Keratinocyte (primary cell): Measurements from ENCODE around the gene RNASEH1. TPM values are rescaled to one million over a fixed set of nuclear protein-coding genes. Genes with fewer than 3 reads are reported as not detected.

Experiments
- DNase-seq: peaks from one replicate; pipeline ENCODE4 v3.0.0-alpha.2; 2011; ENCODE audit warnings: low read depth, missing footprints, low spot score
- FAIRE-seq: peaks from 2 replicates; lab custom pipeline; 2011; peaks lifted over from hg19 to GRCh38; lab: Jason Lieb, UNC
- H2AFZ ChIP-seq: 2 replicates; pipeline ENCODE4 v1.6.0; 2012; ENCODE audit warnings: low read length, control low read depth, inconsistent platforms; ENCODE audit not compliant: control insufficient read depth
- H3K27ac ChIP-seq: 2 replicates; pipeline ENCODE4 v1.5.1; 2011; ENCODE audit warnings: low read length; ENCODE audit not compliant: control insufficient read depth, insufficient read depth
- H3K27me3 ChIP-seq: 3 replicates; pipeline ENCODE4 v1.6.0; 2011; ENCODE audit warnings: low read length; ENCODE audit not compliant: control insufficient read depth, insufficient read depth; ENCODE audit errors: extremely low read depth
- H3K36me3 ChIP-seq, 2 experiments: 2 replicates in 1 of 2; 3 replicates in 1 of 2; pipeline ENCODE4 v1.5.1; 2011; ENCODE audit warnings: low read length in 2 of 2, mild to moderate bottlenecking in 1 of 2; ENCODE audit not compliant: control insufficient read depth in 2 of 2, insufficient read depth in 2 of 2; ENCODE audit errors: extremely low read depth in 1 of 2
- H3K4me1 ChIP-seq: 3 replicates; pipeline ENCODE4 v1.5.1; 2011; ENCODE audit warnings: low read length; ENCODE audit not compliant: control insufficient read depth, insufficient read depth; ENCODE audit errors: extremely low read depth
- H3K4me2 ChIP-seq: 3 replicates; pipeline ENCODE4 v1.6.0; 2011; ENCODE audit warnings: low read depth, low read length; ENCODE audit not compliant: control insufficient read depth, insufficient read depth; ENCODE audit errors: extremely low read depth
- H3K4me3 ChIP-seq, 3 experiments: fragments of 200-600 bp in 1 of 3; sonication (generic) in 1 of 3; 2 replicates in 2 of 3; 3 replicates in 1 of 3; pipeline ENCODE4 v1.5.1; 2011 to 2016; ENCODE audit warnings: low read length in 3 of 3, mild to moderate bottlenecking in 3 of 3, control low read depth in 2 of 3, inconsistent platforms in 1 of 3, low read depth in 1 of 3, mixed read lengths in 1 of 3, mixed run types in 1 of 3, moderate library complexity in 1 of 3; ENCODE audit not compliant: control insufficient read depth in 2 of 3, insufficient read depth in 2 of 3; ENCODE audit errors: extremely low read depth in 1 of 3
- H3K79me2 ChIP-seq: 2 replicates; pipeline ENCODE4 v1.6.0; 2012; ENCODE audit warnings: low read length; ENCODE audit not compliant: control insufficient read depth, insufficient read depth
- H3K9ac ChIP-seq: 3 replicates; pipeline ENCODE4 v1.6.0; 2011; ENCODE audit warnings: low read length; ENCODE audit not compliant: control insufficient read depth, insufficient read depth; ENCODE audit errors: extremely low read depth
- H3K9me1 ChIP-seq: 3 replicates; pipeline ENCODE4 v1.6.0; 2011; ENCODE audit warnings: low read length; ENCODE audit not compliant: control insufficient read depth, insufficient read depth; ENCODE audit errors: extremely low read depth
- H3K9me3 ChIP-seq: 2 replicates; pipeline ENCODE4 v1.5.1; 2012; ENCODE audit warnings: low read depth, low read length; ENCODE audit not compliant: control insufficient read depth
- H4K20me1 ChIP-seq: 3 replicates; pipeline ENCODE4 v1.6.0; 2011; ENCODE audit warnings: low read length; ENCODE audit not compliant: control insufficient read depth, insufficient read depth; ENCODE audit errors: extremely low read depth
- EZH2 ChIP-seq: IDR thresholded peaks from one replicate; pipeline ENCODE4 v1.6.1; 2012; ENCODE audit warnings: inconsistent platforms, mild to moderate bottlenecking, low read length, moderate library complexity
- dilution Hi-C: fragments of 300-500 bp; cut with MboI; formaldehyde crosslinking; loops from one replicate; pipeline ENCODE4 v1.7.0; 2020; ENCODE audit warnings: low sequenced_read_pairs; ENCODE audit not compliant: extremely low pct_ligation_motif_present
- polyA plus RNA-seq, 5 experiments: library from polyadenylated mRNA; depleted of rRNA in 3 of 5; stranded (reverse) in 3 of 5; stranded (forward) in 1 of 5; unstranded in 1 of 5; fragments of >200 nt; gene quantifications; 1 replicate in 1 of 5; 2 replicates in 3 of 5; 3 replicates in 1 of 5; pipeline versions ENCODE4 v1.2.1 to v1.2.3, GENCODE V29; 2011 to 2012; ENCODE audit warnings: missing spikeins in 2 of 5, low read depth in 1 of 5, low replicate concordance in 1 of 5
- TF ChIP-seq, protein P1 (sequence below), 3 experiments: IDR thresholded peaks in 1 of 3; conservative IDR thresholded peaks in 1 of 3; optimal IDR thresholded peaks in 1 of 3; 2 replicates in 2 of 3; 3 replicates in 1 of 3; pipeline versions ENCODE3 to v1.5.1; 2011; ENCODE audit warnings: low read length in 3 of 3, mild to moderate bottlenecking in 3 of 3, moderate library complexity in 2 of 3, control low read depth in 1 of 3, inconsistent platforms in 1 of 3; ENCODE audit not compliant: insufficient read depth in 2 of 3; ENCODE audit errors: extremely low read depth in 1 of 3

RNASEH1 gene
- polyA plus RNA-seq, 1 donor (not counting 4 experiments of a cell fraction or from before 2014, with no cell fraction given): 15.3 TPM

- DNase-seq: no peak
- no peaks in the 10 kb centered on the region for H3K9me1 ChIP-seq
- H3K9ac ChIP-seq: no peak overlapping the region
- no peaks in the 10 kb centered on the region for H4K20me1 ChIP-seq
- dilution Hi-C loops: no loop called here
- no peaks in the 10 kb centered on the region for H3K9me3 ChIP-seq
- no peak overlapping the region for H3K4me2 ChIP-seq
- peaks cover 8% of the 10 kb centered on the region for H3K79me2 ChIP-seq
- no peak overlapping the region for H3K4me3 ChIP-seq
- H3K4me1 ChIP-seq: no peaks in the 10 kb centered on the region
- H3K36me3 ChIP-seq: peaks cover 0 to 14% of the 10 kb centered on the region in 2 experiments
- no peak overlapping the region for H2AFZ ChIP-seq
- TF ChIP-seq, protein P1, sequence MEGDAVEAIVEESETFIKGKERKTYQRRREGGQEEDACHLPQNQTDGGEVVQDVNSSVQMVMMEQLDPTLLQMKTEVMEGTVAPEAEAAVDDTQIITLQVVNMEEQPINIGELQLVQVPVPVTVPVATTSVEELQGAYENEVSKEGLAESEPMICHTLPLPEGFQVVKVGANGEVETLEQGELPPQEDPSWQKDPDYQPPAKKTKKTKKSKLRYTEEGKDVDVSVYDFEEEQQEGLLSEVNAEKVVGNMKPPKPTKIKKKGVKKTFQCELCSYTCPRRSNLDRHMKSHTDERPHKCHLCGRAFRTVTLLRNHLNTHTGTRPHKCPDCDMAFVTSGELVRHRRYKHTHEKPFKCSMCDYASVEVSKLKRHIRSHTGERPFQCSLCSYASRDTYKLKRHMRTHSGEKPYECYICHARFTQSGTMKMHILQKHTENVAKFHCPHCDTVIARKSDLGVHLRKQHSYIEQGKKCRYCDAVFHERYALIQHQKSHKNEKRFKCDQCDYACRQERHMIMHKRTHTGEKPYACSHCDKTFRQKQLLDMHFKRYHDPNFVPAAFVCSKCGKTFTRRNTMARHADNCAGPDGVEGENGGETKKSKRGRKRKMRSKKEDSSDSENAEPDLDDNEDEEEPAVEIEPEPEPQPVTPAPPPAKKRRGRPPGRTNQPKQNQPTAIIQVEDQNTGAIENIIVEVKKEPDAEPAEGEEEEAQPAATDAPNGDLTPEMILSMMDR (optimal IDR thresholded peaks at IDR 0.05 in 1 of 3, IDR thresholded peaks at IDR 0.05 in 1 of 3, conservative IDR thresholded peaks at IDR 0.05 in 1 of 3; ENCODE audit: extremely low read depth in 1 of 3, insufficient read depth in 2 of 3, low read length in 3 of 3): no peak
- TF ChIP-seq EZH2: no peak
- FAIRE-seq: no peak
- H3K27ac ChIP-seq: no peak overlapping the region
- H3K27me3 ChIP-seq: no peaks in the 10 kb centered on the region
Observed at GRCh38 chr2:3505771-3506170, 52.4 kb downstream of the RNASEH1 start.

DNA sequence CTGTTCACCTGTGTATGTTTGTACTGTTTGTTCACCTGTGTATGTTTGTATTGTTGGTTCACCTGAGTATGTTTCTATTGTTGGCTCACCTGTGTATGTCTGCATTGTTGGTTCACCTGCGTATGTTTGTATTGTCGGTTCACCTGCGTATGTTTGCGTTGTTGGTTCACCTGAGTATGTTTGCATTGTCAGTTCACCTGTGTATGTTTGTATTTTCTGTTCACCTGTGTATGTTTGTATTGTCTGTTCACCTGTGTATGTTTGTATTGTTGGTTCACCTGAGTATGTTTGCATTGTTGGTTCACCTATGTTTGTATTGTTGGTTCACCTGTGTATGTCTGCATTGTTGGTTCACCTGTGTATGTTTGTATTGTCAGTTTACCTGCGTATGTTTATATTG lies 53.4 kb downstream of the RNASEH1 start:
- Histone ChIP-seq H3K27me3 (no peaks in the 10 kb centered on the region), H3K4me3 (no peak overlapping the region), H2AFZ (no peak overlapping the region), H3K9me1 (no peaks in the 10 kb centered on the region), H3K4me2 (no peak overlapping the region), H4K20me1 (no peaks in the 10 kb centered on the region), H3K9me3 (no peaks in the 10 kb centered on the region), H3K36me3 (peaks cover 0 to 19% of the 10 kb centered on the region in 2 experiments), H3K9ac (no peak overlapping the region), H3K27ac (no peak overlapping the region), H3K79me2 (peaks cover 8% of the 10 kb centered on the region), H3K4me1 (no peaks in the 10 kb centered on the region)
- FAIRE-seq (no peak), DNase-seq (no peak)
- dilution Hi-C loops: no loop called here
- no peak for TF ChIP-seq EZH2
- TF ChIP-seq, protein P1 (optimal IDR thresholded peaks at IDR 0.05 in 1 of 3, IDR thresholded peaks at IDR 0.05 in 1 of 3, conservative IDR thresholded peaks at IDR 0.05 in 1 of 3; ENCODE audit: extremely low read depth in 1 of 3, insufficient read depth in 2 of 3, low read length in 3 of 3): no peak
